Putamen (tissue), 1 donor: Measurements from ENCODE around the gene PEX11A.

Experiments
- DNase-seq: peaks from one replicate; pipeline ENCODE4 v3.0.0-alpha.2; 2016; ENCODE audit warnings: low spot score

Gene PEX11A

GRCh38 chr15:89654847-89655805 is 35.4 kb downstream of the PEX11A start, which contains the start of gene KIF7:
KIF7 (minus strand) TSS chr15:89655467; CDS start chr15:89652930, 2,537 bp downstream.
- DNase-seq: no peak

GRCh38 chr15:89654301-89654761 is 36.2 kb downstream of the PEX11A start:
- DNase-seq: no peak

GRCh38 chr15:89653578-89653977 is 37.0 kb downstream of the PEX11A start:
- no peak for DNase-seq

GRCh38 chr15:89652666-89653065 is 37.9 kb downstream of the PEX11A start:
- DNase-seq: no peak

- DNase-seq: no peak
These were observed 38.4 kb downstream of the PEX11A start for GRCh38 chr15:89652131-89652530.

- DNase-seq: no peak
These were observed 40.8 kb downstream of the PEX11A start for GRCh38 chr15:89649716-89650115.

GRCh38 chr15:89649013-89649625 is 41.4 kb downstream of the PEX11A start:
- DNase-seq: no peak

- no peak for DNase-seq
These were observed 42.2 kb downstream of the PEX11A start for GRCh38 chr15:89648106-89649012.

GRCh38 chr15:89647191-89647851 is 43.2 kb downstream of the PEX11A start:
- DNase-seq: no peak

GRCh38 chr15:89646416-89647141 is 44.0 kb downstream of the PEX11A start:
- no peak for DNase-seq

- no peak for DNase-seq
These were observed 44.9 kb downstream of the PEX11A start for GRCh38 chr15:89645680-89646079.

- DNase-seq: no peak
These were observed 48.4 kb downstream of the PEX11A start for GRCh38 chr15:89642106-89642505.

GRCh38 chr15:89641053-89641452 is 49.5 kb downstream of the PEX11A start:
- DNase-seq: no peak

GRCh38 chr15:89640245-89640644 is 50.3 kb downstream of the PEX11A start:
- DNase-seq: no peak

GRCh38 chr15:89633585-89633984 is 57.0 kb downstream of the PEX11A start:
- no peak for DNase-seq

GRCh38 chr15:89632563-89633430 is 57.8 kb downstream of the PEX11A start:
- no peak for DNase-seq

- DNase-seq: no peak
These were observed 58.7 kb downstream of the PEX11A start for GRCh38 chr15:89631902-89632264.
